DND-41 (cell line): ENCODE measurements around the gene CD300E.
A peak's percentile ranks its signal among the peaks of the same experiment; 100 is the strongest.

ENCODE experiments used
- ATAC-seq: fragments of 200-7000 bp; cut with Tn5 transposase; 3 replicates; pipeline ENCODE4 v1.9.1; 2021; ENCODE audit warnings: low read depth; ENCODE audit not compliant: insufficient read depth
- DNase-seq: peaks from one replicate; pipeline ENCODE4 v3.0.0-alpha.2; 2020
- H2AFZ ChIP-seq: 2 replicates; pipeline ENCODE4 v1.6.0; 2012; ENCODE audit warnings: low read depth, low read length
- H3K27ac ChIP-seq: 2 replicates; pipeline ENCODE4 v1.5.1; 2012; ENCODE audit warnings: low read length, inconsistent platforms
- H3K27me3 ChIP-seq: fragments of 200-600 bp; sonication (generic); 2 replicates; pipeline ENCODE4 v1.6.0; 2012; ENCODE audit warnings: low read length, mild to moderate bottlenecking, inconsistent platforms; ENCODE audit not compliant: insufficient read depth, poor library complexity
- H3K36me3 ChIP-seq: 2 replicates; pipeline ENCODE4 v1.5.1; 2012; ENCODE audit warnings: low read length, inconsistent platforms; ENCODE audit not compliant: insufficient read depth
- H3K4me1 ChIP-seq: 2 replicates; pipeline ENCODE4 v1.5.1; 2012; ENCODE audit warnings: mild to moderate bottlenecking, low read length; ENCODE audit not compliant: insufficient read depth
- H3K4me2 ChIP-seq: 2 replicates; pipeline ENCODE4 v1.6.0; 2012; ENCODE audit warnings: mild to moderate bottlenecking, moderate library complexity, low read length, inconsistent platforms; ENCODE audit not compliant: insufficient read depth
- H3K4me3 ChIP-seq, 2 experiments: fragments of 200-600 bp in 1 of 2; shearing (Covaris generic) in 1 of 2; 2 replicates each; pipeline ENCODE4 v1.5.1; 2012 to 2016; ENCODE audit warnings: inconsistent platforms in 2 of 2, low read length in 2 of 2, mild to moderate bottlenecking in 2 of 2, low read depth in 1 of 2, moderate library complexity in 1 of 2
- H3K79me2 ChIP-seq: 2 replicates; pipeline ENCODE4 v1.6.0; 2012; ENCODE audit warnings: low read length, inconsistent platforms; ENCODE audit not compliant: insufficient read depth
- H3K9ac ChIP-seq: 2 replicates; pipeline ENCODE4 v1.6.0; 2012; ENCODE audit warnings: low read depth, mild to moderate bottlenecking, inconsistent platforms, low read length, moderate library complexity
- H3K9me3 ChIP-seq: 2 replicates; pipeline ENCODE4 v1.5.1; 2012; ENCODE audit warnings: low read length, moderate library complexity, mild to moderate bottlenecking, inconsistent platforms; ENCODE audit not compliant: insufficient read depth, severe bottlenecking
- H4K20me1 ChIP-seq: 2 replicates; pipeline ENCODE4 v1.6.0; 2012; ENCODE audit warnings: low read length; ENCODE audit not compliant: insufficient read depth
- CTCF ChIP-seq: IDR thresholded peaks from 2 replicates; pipeline ENCODE4 v1.5.1; 2012; ENCODE audit warnings: borderline replicate concordance, low read length, moderate library complexity, mild to moderate bottlenecking; ENCODE audit not compliant: poor library complexity, severe bottlenecking; ENCODE audit errors: extremely low read depth
- EZH2 ChIP-seq: IDR thresholded peaks from 3 replicates; pipeline ENCODE4 v1.6.1; 2012; ENCODE audit warnings: borderline replicate concordance, low read depth, mild to moderate bottlenecking, moderate library complexity, low read length, inconsistent platforms; ENCODE audit not compliant: severe bottlenecking

CD300E gene

GRCh38 chr17:74646231-74646630 is 22.7 kb upstream of the CD300E start:
- Histone ChIP-seq H3K4me1 (no peaks in the 10 kb centered on the region), H3K4me2 (no peak overlapping the region), H3K4me3 (no peak overlapping the region), H3K79me2 (no peaks in the 10 kb centered on the region), H3K27me3 (peaks cover 35% of the 10 kb centered on the region), H4K20me1 (no peaks in the 10 kb centered on the region), H3K27ac (no peak overlapping the region), H3K9me3 (no peaks in the 10 kb centered on the region), H3K9ac (no peak overlapping the region), H3K36me3 (no peaks in the 10 kb centered on the region), H2AFZ (no peak overlapping the region)
- peak; percentile 56 for TF ChIP-seq CTCF
- no peak for TF ChIP-seq EZH2
- DNase-seq (no peak), ATAC-seq (peak; percentile 35; the same call in 1 of the 3 replicates)

- no peak overlapping the region for H3K4me2 ChIP-seq
- no peak for ATAC-seq
- H3K4me3 ChIP-seq = no peak overlapping the region
Measured at GRCh38 chr17:74645010-74645409, 21.5 kb upstream of the CD300E start.

GRCh38 chr17:74644419-74644818 is 20.9 kb upstream of the CD300E start:
- H3K9ac ChIP-seq = no peak overlapping the region
- no peak for ATAC-seq
- peaks cover 31% of the 10 kb centered on the region for H3K27me3 ChIP-seq
- H3K27ac ChIP-seq = no peak overlapping the region
- H2AFZ ChIP-seq = no peak overlapping the region
- H3K4me3 ChIP-seq = no peak overlapping the region
- H3K4me2 ChIP-seq = no peak overlapping the region
- H3K4me1 ChIP-seq = no peaks in the 10 kb centered on the region
- no peaks in the 10 kb centered on the region for H3K9me3 ChIP-seq
- no peaks in the 10 kb centered on the region for H4K20me1 ChIP-seq
- no peaks in the 10 kb centered on the region for H3K79me2 ChIP-seq
- no peak for TF ChIP-seq CTCF
- no peak for TF ChIP-seq EZH2
- H3K36me3 ChIP-seq = no peaks in the 10 kb centered on the region
- no peak for DNase-seq

More at GRCh38 chr17:74645010-74645409, 21.5 kb upstream of the CD300E start:
- no peaks in the 10 kb centered on the region for H3K79me2 ChIP-seq
- no peak overlapping the region for H3K9ac ChIP-seq
- TF ChIP-seq CTCF (no peak), EZH2 (no peak)
- H3K27me3 ChIP-seq = peaks cover 30% of the 10 kb centered on the region
- H4K20me1 ChIP-seq = no peaks in the 10 kb centered on the region
- no peaks in the 10 kb centered on the region for H3K4me1 ChIP-seq
- no peak overlapping the region for H2AFZ ChIP-seq
- no peaks in the 10 kb centered on the region for H3K9me3 ChIP-seq
- H3K36me3 ChIP-seq = no peaks in the 10 kb centered on the region
- no peak overlapping the region for H3K27ac ChIP-seq
- no peak for DNase-seq

- ATAC-seq = no peak
- Histone ChIP-seq H3K4me3 (no peak overlapping the region), H3K9me3 (no peaks in the 10 kb centered on the region), H3K79me2 (no peaks in the 10 kb centered on the region), H3K4me1 (no peaks in the 10 kb centered on the region), H3K27ac (no peak overlapping the region), H3K4me2 (no peak overlapping the region), H3K27me3 (peaks cover 34% of the 10 kb centered on the region), H3K36me3 (no peaks in the 10 kb centered on the region), H2AFZ (no peak overlapping the region), H4K20me1 (no peaks in the 10 kb centered on the region), H3K9ac (no peak overlapping the region)
- TF ChIP-seq CTCF = no peak
- no peak for TF ChIP-seq EZH2
- DNase-seq = no peak
Measured at GRCh38 chr17:74643826-74644225, 20.3 kb upstream of the CD300E start.
